CD4-positive, alpha-beta T cell treated with Interleukin-17A for 4 hours (primary cell): Measurements from ENCODE around the gene PHF3.
A peak's percentile ranks its signal among the peaks of the same experiment; 100 is the strongest.

Experiments used
- DNase-seq: peaks from one replicate; pipeline ENCODE4 v3.0.0-alpha.2; 2020; ENCODE audit warnings: mixed read lengths

The PHF3 gene

GRCh38 chr6:63635588-63636517 is at the start of gene PHF3:
PHF3 (plus strand) TSS chr6:63635802; CDS start chr6:63646552, 10,750 bp downstream.
- DNase-seq, result peak; percentile 92

DNA sequence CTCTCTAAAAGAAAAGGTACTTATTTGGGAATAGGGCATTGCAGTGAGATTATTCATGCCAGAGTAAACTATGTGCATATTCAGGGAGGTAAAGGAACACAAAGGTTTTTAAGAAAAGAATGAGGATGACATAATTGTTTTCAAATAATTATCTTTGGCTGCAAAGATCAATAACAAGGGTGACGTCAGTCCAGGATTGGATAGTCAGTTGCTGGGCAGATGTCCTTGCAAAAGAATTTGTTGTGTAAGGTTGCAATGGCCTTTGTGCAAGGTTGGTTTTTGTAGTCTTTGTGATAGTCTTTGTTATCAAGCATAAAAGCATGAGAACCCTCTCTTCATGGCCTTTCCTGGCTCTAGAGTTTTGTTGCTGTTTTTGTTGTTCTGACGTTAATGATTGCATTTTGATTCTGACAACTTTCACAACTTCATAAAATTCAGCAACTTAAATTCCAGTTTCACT is 45.6 kb upstream of the PHF3 start:
- no peak for DNase-seq

GRCh38 chr6:63592886-63593285 is 42.7 kb upstream of the PHF3 start:
- DNase-seq, result no peak

DNA sequence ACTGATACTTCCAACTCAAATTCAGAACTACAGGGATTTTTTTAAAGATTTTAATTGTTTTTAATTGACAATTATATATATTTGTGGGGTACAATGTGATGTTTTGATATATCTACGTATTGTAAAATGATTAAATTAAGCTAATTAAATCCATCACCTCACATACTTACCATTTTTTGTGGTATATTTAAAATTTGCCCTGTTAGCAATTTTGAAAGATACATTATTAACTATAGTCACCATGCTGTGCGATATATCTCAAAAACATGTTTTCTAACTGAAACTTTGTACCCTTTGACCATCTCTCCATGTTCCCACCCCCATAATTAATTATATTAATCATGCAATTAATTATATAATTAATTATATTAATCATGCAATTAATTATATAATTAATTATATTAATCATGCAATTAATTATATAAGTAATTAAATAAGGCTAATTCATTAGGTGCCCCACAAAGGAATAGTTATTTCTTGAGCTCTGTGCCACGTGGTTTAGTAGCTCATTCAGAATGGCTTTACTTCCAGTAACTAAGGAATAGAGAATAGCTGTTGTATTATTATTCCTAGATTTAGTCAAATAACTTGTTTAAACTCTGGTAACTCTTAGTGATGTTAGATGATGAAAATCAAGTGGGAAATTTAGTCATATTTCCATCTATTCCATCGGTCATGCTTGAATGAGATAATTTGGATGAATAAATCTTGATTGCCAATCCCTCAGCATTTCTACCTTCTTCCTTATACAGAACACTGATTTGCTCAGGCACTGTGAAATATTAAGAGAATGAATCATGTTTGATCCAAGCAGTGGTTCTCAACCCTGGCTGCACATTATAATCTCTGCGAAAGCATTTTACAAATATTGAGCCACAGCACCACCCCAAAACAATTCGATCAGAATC is 38.2 kb upstream of the PHF3 start:
- no peak for DNase-seq

GRCh38 chr6:63598049-63599036 is 37.3 kb upstream of the PHF3 start:
- peak; percentile 78 for DNase-seq

- no peak for DNase-seq
Observed at GRCh38 chr6:63599243-63599642, 36.4 kb upstream of the PHF3 start.

- no peak for DNase-seq
Observed at GRCh38 chr6:63600136-63600535, 35.5 kb upstream of the PHF3 start.

- DNase-seq, result no peak
Observed at GRCh38 chr6:63609231-63609630, 26.4 kb upstream of the PHF3 start.

- DNase-seq, result no peak
Observed at GRCh38 chr6:63610944-63611343, 24.7 kb upstream of the PHF3 start.

DNA sequence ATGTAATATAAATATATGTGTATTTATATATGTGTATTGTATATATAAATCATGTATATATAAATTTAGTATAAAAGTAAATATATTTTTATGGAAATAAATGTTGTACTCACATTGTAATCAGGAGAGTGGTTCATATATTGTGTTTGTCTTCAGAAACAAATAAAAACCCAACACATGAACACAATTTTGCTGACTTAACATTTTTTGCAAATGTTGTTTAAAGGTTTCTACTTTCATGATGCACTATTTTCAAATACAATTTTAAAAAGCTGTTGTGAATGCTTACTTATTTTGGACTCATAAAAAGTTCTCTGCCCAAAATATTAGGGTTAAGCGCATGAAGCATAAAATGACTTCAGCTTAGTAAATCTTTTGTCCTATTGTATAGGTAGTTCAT is 24.0 kb upstream of the PHF3 start:
- DNase-seq, result no peak

DNA sequence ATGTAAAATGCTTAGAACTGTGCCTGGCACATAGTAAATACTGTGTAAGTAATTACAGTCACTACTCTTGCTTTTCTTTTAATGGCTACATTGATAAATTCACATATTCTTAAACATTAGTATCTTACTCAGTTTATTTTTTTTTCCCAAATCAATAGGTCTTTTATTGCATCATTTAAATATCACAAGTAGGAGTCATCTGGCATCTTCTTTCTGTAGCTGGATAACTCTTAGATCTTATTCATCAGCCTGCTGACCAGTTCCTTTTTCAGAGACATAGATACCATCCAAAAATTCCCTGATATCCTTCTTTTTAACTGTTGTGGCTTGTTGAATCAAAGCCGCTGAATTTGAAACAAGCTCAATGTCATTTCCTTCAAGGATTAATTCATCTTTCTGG is 20.0 kb upstream of the PHF3 start:
- DNase-seq, result no peak

DNA sequence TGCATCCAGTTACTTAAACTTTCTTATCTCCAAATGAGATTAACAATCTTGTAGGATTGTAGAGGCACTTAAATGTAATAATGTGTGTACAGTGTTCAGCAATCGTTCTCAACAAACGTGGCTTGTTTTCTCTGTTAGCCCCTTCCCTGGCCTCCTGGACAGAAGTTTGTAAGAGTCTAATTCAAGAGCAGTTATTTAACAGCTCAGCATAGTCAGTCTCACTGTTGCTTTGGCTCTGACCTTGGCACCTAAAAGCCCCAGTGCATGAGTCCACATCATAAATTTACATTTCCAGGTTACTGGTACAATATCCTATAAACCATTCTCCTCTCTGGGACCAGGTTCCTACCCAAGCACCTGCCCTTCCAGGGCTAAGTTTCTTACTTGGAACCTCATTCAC is 11.5 kb upstream of the PHF3 start:
- no peak for DNase-seq

DNA sequence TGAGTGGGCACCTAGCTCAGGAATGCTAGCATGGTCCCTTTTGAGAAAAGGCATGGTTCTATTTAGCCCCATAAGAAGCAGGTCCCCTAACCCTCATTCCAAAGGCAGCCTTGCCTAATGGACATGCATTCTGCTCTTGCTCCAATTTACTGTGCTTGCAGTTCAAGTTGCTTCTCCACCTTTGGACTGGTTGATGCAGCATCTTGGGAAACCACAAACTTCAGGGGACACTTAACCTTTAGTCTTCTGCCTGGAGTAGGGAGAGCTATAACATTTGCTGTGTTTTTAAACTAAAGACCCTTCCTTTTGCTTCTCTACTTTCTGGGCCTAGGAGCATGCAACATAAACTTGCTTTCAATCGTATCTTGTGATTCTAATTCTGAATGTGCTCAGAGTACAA is 5.1 kb upstream of the PHF3 start:
- no peak for DNase-seq

GRCh38 chr6:63634630-63635029 is 972 bp upstream of the PHF3 start:
- DNase-seq, result no peak

DNA sequence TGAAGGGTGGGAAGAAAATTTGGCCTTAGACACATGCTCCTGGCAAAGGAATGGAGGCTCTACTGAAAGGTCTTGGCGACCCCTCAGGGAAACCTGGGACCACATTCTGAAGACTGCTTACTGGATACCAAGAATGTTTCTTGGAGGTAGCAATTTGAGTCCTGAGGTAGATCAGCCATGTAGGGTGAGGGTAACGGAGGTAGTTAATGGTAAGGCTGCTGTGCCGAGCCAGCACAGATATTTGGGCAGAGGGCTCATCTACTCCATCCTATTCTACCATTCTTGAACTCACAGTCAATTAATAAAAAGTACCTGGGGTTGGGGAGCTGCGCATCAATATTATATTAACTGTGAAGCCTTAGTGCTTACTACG is 401 bp upstream of the PHF3 start:
- DNase-seq, result no peak

GRCh38 chr6:63636518-63637021 is 968 bp downstream of the PHF3 start:
- DNase-seq, result peak; percentile 64

DNA sequence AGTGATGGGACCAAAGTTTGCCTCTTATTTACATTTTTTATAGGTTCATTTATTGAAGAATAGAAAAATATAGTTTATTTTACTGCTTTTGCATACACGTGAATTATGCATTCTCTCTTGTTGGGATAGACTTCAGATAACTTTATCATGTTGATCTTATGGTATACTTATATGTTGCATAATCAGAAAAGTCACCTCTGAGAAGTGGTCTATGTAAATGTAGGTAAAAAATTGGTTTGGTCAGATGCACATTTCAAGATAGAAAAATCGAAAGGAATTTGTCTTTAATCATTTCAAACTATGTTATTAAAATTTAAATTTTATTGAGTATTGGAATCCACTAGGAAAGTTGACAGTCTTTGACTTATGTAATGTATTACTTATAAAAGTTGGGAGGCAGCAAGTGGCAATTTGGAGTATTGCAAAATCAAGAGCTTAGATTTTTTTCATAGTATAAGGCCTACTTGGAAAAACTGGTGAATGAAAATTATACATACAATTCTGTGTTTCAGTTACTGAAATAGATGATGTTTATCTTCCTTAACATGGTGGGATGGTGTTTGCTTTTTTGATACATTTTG is 2.4 kb downstream of the PHF3 start:
- DNase-seq, result no peak

DNA sequence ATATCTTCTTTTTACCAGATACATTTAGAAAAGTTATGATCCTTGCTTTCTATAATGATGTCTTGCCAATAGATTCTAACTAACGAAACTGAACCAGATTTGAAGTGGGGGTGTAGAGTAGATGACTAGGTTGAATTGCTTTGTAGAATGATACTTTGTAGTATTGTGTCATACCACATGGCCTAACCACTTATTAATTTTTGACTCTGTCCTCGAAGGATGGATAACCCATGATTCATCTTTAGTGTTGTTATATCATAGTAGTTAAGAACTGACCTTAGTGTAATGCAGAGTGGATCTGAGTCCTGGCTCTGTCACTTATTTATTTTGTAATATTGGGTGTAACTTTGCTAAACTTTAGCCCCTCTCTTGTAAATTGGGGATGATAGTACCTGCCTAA is 4.5 kb downstream of the PHF3 start:
- no peak for DNase-seq

GRCh38 chr6:63643862-63644261 is 8.3 kb downstream of the PHF3 start:
- DNase-seq, result peak; percentile 32

GRCh38 chr6:63644668-63645326 is 9.2 kb downstream of the PHF3 start:
- no peak for DNase-seq

GRCh38 chr6:63649269-63649668 is 13.7 kb downstream of the PHF3 start:
- DNase-seq, result no peak
